PC-9 (cell line): ENCODE data around the gene MXRA8. TPM values are rescaled to one million over a fixed set of nuclear protein-coding genes. Genes with fewer than 3 reads are reported as not detected.
A peak's percentile ranks its signal among the peaks of the same experiment; 100 is the strongest.

Experiments used
- BruUV-seq: library from RNA; stranded (reverse); fragments of 400-500 nt; replicated peaks from 2 replicates; lab custom pipeline; 2021; lab: Mats Ljungman, UMichigan
- CTCF ChIA-PET: fragments of 300-600 bp; sonication (Branson Sonifier 250); formaldehyde crosslinking; loops from one replicate; lab custom pipeline; 2022; ENCODE audit warnings: antibody characterized with exemption; lab: Charles Lee
- POLR2A ChIA-PET: fragments of 300-600 bp; sonication (Branson Sonifier 250); formaldehyde crosslinking; loops from one replicate; lab custom pipeline; 2022; ENCODE audit warnings: antibody characterized with exemption; ENCODE audit not compliant: unreplicated experiment; lab: Charles Lee
- DNase-seq, 2 experiments: peaks; one replicate each; pipeline versions ENCODE4 v3.0.0 to v3.0.0-alpha.2; 2015 to 2022; ENCODE audit warnings: mixed read lengths in 1 of 2
- H2AFZ ChIP-seq: fragments of 200-600 bp; sonication (generic); 2 replicates; pipeline ENCODE4 v1.8.1; 2017; ENCODE audit warnings: antibody characterized with exemption
- H3F3A ChIP-seq: fragments of 200-600 bp; sonication (generic); 2 replicates; pipeline ENCODE4 v1.8.1; 2017; ENCODE audit warnings: antibody characterized with exemption, mild to moderate bottlenecking, low read depth; ENCODE audit not compliant: insufficient read depth
- H3K27ac ChIP-seq: fragments of 200-600 bp; sonication (generic); 2 replicates; pipeline ENCODE4 v1.6.1; 2016; ENCODE audit warnings: mixed run types
- H3K27me3 ChIP-seq: fragments of 200-600 bp; sonication (generic); 2 replicates; pipeline ENCODE4 v1.6.1; 2016; ENCODE audit warnings: low read depth, mixed run types; ENCODE audit not compliant: insufficient read depth
- H3K36me3 ChIP-seq: fragments of 200-600 bp; sonication (generic); 2 replicates; pipeline ENCODE4 v1.6.1; 2016; ENCODE audit warnings: low read depth, mixed run types
- H3K4me1 ChIP-seq: fragments of 200-600 bp; sonication (generic); replicated peaks from 2 replicates; pipeline ENCODE4 v1.6.1; 2016; ENCODE audit warnings: mixed run types; ENCODE audit not compliant: insufficient read depth
- H3K4me2 ChIP-seq: fragments of 200-600 bp; sonication (generic); 2 replicates; pipeline ENCODE4 v1.6.1; 2017; ENCODE audit warnings: mixed run types
- H3K4me3 ChIP-seq: fragments of 200-600 bp; sonication (generic); 2 replicates; pipeline ENCODE4 v1.6.1; 2016; ENCODE audit warnings: mixed run types
- H3K79me2 ChIP-seq: fragments of 200-600 bp; sonication (generic); 2 replicates; pipeline ENCODE4 v1.6.1; 2017; ENCODE audit warnings: low read depth, mixed run types
- H3K9me2 ChIP-seq: fragments of 200-600 bp; sonication (generic); 2 replicates; pipeline ENCODE4 v1.8.1; 2017; ENCODE audit warnings: mild to moderate bottlenecking; ENCODE audit not compliant: insufficient read depth
- H3K9me3 ChIP-seq: fragments of 200-600 bp; sonication (generic); 2 replicates; pipeline ENCODE4 v1.8.1; 2016; ENCODE audit warnings: low read depth; ENCODE audit not compliant: insufficient read depth
- H4K20me1 ChIP-seq: fragments of 200-600 bp; sonication (generic); 2 replicates; pipeline ENCODE4 v1.8.1; 2017; ENCODE audit not compliant: insufficient read depth
- CTCF ChIP-seq: fragments of 200-600 bp; sonication (generic); conservative IDR thresholded peaks from 2 replicates; pipeline ENCODE4 v1.6.1; 2017; ENCODE audit warnings: mixed run types, antibody characterized with exemption, mild to moderate bottlenecking, moderate library complexity
- EZH2 ChIP-seq: fragments of 200-600 bp; sonication (generic); IDR thresholded peaks from 2 replicates; pipeline ENCODE4 v1.8.0; 2017; ENCODE audit warnings: antibody characterized with exemption, low read depth
- intact Hi-C: fragments of 100-400 bp; cut with micrococcal nuclease; formaldehyde crosslinking; loops from one replicate; pipeline ENCODE4 v1.10.0; 2022; ENCODE audit not compliant: unreplicated experiment
- total RNA-seq: library from RNA; stranded (reverse); gene quantifications from 2 replicates; pipeline ENCODE4 v1.2.3, GENCODE V29; 2021

Gene MXRA8
- total RNA-seq, 1 experiment from 2014 or later, result 0.55 TPM

GRCh38 chr1:1327291-1327690 is 31.1 kb downstream of the MXRA8 start:
- H3K4me2 ChIP-seq, result no peak overlapping the region
- CTCF ChIA-PET, result no interaction called here

GRCh38 chr1:1326075-1326605 is 32.2 kb downstream of the MXRA8 start:
- no TSS peak for BruUV-seq
- Histone ChIP-seq H3K9me2 (no peaks in the 10 kb centered on the region), H3K27ac (no peak overlapping the region), H3K79me2 (peaks cover 53% of the 10 kb centered on the region), H3K4me3 (peak overlapping the region; percentile 87), H4K20me1 (peaks cover 22% of the 10 kb centered on the region), H3K4me2 (peak overlapping the region; percentile 96), H2AFZ (no peak overlapping the region), H3K9me3 (no peaks in the 10 kb centered on the region), H3F3A (peaks cover 41% of the 10 kb centered on the region; the same call in 1 of the 2 replicates), H3K36me3 (no peaks in the 10 kb centered on the region), H3K4me1 (peaks cover 27% of the 10 kb centered on the region), H3K27me3 (no peaks in the 10 kb centered on the region)
- TF ChIP-seq EZH2, result no peak
- TF ChIP-seq CTCF, result no peak
- POLR2A ChIA-PET, result no interaction called here
- intact Hi-C loops, result no loop called here
- CTCF ChIA-PET, result no interaction called here
- no peak for DNase-seq

More at GRCh38 chr1:1327291-1327690, 31.1 kb downstream of the MXRA8 start:
- H3K4me1 ChIP-seq, result peaks cover 33% of the 10 kb centered on the region
- TF ChIP-seq EZH2 (no peak), CTCF (no peak)
- intact Hi-C loops, result no loop called here
- POLR2A ChIA-PET, result interaction anchor here (0.6 kb wide), 1 partner anchor 283 kb away, joined by 3 read pairs; no protein-coding TSS in a partner anchor
- BruUV-seq, result no TSS peak
- no peaks in the 10 kb centered on the region for H3K9me3 ChIP-seq
- H3K27me3 ChIP-seq, result no peaks in the 10 kb centered on the region
- no peaks in the 10 kb centered on the region for H3K9me2 ChIP-seq
- no peak overlapping the region for H3K27ac ChIP-seq
- no peak overlapping the region for H2AFZ ChIP-seq
- H4K20me1 ChIP-seq, result peaks cover 12% of the 10 kb centered on the region
- peaks cover 42% of the 10 kb centered on the region for H3K79me2 ChIP-seq
- H3K4me3 ChIP-seq, result no peak overlapping the region
- H3K36me3 ChIP-seq, result no peaks in the 10 kb centered on the region
- H3F3A ChIP-seq, result peaks cover 46% of the 10 kb centered on the region; the same call in 1 of the 2 replicates
- DNase-seq, result no peak

GRCh38 chr1:1325288-1326074 is 32.9 kb downstream of the MXRA8 start:
- peaks cover 21% of the 10 kb centered on the region for H3K4me1 ChIP-seq
- H3K9me3 ChIP-seq, result no peaks in the 10 kb centered on the region
- peak; percentile 50 to 61 for DNase-seq
- no peaks in the 10 kb centered on the region for H3K9me2 ChIP-seq
- intact Hi-C loops, result no loop called here
- peaks cover 60% of the 10 kb centered on the region for H3K79me2 ChIP-seq
- no peaks in the 10 kb centered on the region for H3K27me3 ChIP-seq
- H3K4me2 ChIP-seq, result peak overlapping the region; percentile 96
- POLR2A ChIA-PET, result interaction anchor here (0.6 kb wide), 1 partner anchor 12 kb away, joined by 3 read pairs; no protein-coding TSS in a partner anchor
- peaks cover 28% of the 10 kb centered on the region for H4K20me1 ChIP-seq
- H3K4me3 ChIP-seq, result peak overlapping the region; percentile 87
- CTCF ChIA-PET, result no interaction called here
- H3K36me3 ChIP-seq, result no peaks in the 10 kb centered on the region
- TF ChIP-seq CTCF, result no peak
- no peak for TF ChIP-seq EZH2
- H2AFZ ChIP-seq, result peak overlapping the region; percentile 80; the same call in 1 of the 2 replicates
- peak overlapping the region; percentile 73 for H3K27ac ChIP-seq
- BruUV-seq, result no TSS peak
- peaks cover 36% of the 10 kb centered on the region; the same call in 1 of the 2 replicates for H3F3A ChIP-seq
